Left colon (tissue), 2 donors: ENCODE measurements around the gene RNF43. TPM values are rescaled to one million over a fixed set of nuclear protein-coding genes. Genes with fewer than 3 reads are reported as not detected.

Experiments used
- ATAC-seq: fragments of 200-7000 bp; cut with Tn5 transposase; one replicate; pipeline ENCODE4 v1.9.1; 2020; ENCODE audit warnings: mild to moderate bottlenecking, moderate library complexity
- DNase-seq, 2 donors: peaks; one replicate each; pipeline ENCODE4 v3.0.0-alpha.2; 2020
- intact Hi-C, 2 donors: fragments of 100-400 bp; cut with DNase I in 1 of 2; cut with micrococcal nuclease in 1 of 2; formaldehyde crosslinking; loops; one replicate each; pipeline versions ENCODE4 v1.11.2 to v1.14.0; 2022; cut with DNase I, micrococcal nuclease
- long read RNA-seq: library from polyadenylated mRNA; unstranded; transcript quantifications from one replicate; pipeline ENCODE4 v2.0.0, GENCODE V29; 2021
- total RNA-seq, 2 donors: library from RNA; stranded (reverse); fragmentation: NEBNext Ultra II Directional; extraction: Animal tissue kit (Norgen Biotek cat#: 25700); gene quantifications; one replicate each; pipeline ENCODE4 v1.2.1, GENCODE V29; 2021
- donor health status: DM: no; HTN: no; CAD: no.
- donor health status: DM: yes; HTN: yes; CAD: no.

RNF43 gene
- total RNA-seq: 10 to 100 TPM; 37.3 to 50.5 TPM
- long read RNA-seq, full-length matches to known transcripts: 2 of 22 reads
- long read RNA-seq, partial matches to known transcripts: 17 of 22 reads
- long read RNA-seq, other reads (novel, unspliced or antisense): 3 of 22 reads

GRCh38 chr17:58417300-58418092 is at the start of gene RNF43:
Gene RNF43, minus strand, starts transcription at chr17:58417534. Its CDS starts 1,957 bp downstream, at chr17:58415577.
- ATAC-seq (peak; percentile 88), DNase-seq (peak; percentile 94 to 99)
- intact Hi-C loops: no loop called here

- DNase-seq: no peak
- intact Hi-C loops: no loop called here
- no peak for ATAC-seq
Measured at GRCh38 chr17:58455491-58455890, 38.2 kb upstream of the RNF43 start.

DNA sequence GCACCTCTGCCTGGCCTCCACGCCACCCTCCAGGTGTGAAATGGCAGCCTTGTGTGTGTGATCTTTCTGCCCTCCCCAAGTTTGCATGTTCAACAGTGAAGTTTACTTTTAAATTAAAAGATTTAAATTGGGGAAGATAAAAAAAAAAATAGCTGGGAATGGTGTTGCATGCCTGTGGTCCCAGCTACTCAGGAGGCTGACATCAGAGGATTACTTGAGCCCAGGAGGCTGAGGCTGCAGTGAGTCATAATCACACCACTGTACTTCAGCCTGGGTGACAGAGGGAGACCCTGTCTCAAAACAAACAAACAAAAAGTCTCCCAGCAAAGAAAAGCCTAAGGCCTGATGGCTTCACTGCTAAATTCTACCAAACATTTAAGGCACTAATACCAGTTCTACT is 35.4 kb upstream of the RNF43 start:
- intact Hi-C loops: no loop called here
- DNase-seq (no peak), ATAC-seq (no peak)

DNA sequence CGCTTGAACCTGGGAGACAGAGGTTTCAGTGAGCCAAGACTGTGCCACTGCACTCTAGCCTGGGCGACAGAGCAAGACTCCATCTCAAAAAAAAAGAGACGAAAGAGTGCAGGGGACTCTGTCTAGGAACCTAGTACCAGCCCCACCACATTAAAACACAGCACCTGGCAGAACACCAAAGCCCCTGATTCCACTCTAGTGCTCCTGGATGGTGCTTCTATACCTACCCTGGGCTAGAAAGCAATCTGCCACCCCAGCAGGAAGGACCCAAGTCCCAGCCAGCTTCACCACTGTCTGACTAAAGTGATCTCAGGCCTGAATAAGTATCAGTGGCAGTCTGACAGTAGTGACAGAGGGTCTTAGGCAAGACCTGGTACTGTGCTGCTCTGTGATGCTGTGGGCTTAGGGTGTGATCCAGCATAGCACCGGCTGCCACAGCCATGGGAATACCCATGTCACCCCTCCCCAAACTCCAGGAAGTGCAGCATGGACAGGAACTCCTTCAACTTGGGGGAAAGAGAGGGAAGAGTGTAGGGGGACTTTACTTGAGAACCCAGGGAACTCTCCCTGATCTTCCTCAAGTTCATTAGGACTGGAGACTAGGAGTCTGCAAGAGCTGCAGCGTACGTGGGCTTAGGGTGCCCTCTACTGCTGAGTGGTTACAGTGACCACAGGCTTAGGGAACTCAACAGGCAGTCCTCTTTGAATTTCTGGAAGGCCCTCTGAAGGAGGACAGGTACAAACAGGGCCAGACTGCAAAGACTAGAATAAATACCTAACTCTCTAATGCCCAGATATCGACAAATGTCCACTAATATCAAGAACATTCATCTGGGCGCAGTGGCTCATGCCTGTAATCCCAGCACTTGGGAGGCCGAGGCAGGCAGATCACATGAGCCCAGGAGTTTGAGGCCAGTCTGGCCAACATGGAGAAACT is 30.0 kb upstream of the RNF43 start:
- DNase-seq (peak; percentile 62 to 79), ATAC-seq (peak; percentile 100)
- intact Hi-C loops: loop anchor here in 1 of 2 donors (10.0 kb wide), 1 partner anchor 143 kb away; no protein-coding TSS in a partner anchor

- DNase-seq (no peak), ATAC-seq (no peak)
- intact Hi-C loops: loop anchor here in 1 of 2 donors (10.0 kb wide), 1 partner anchor 141 kb away; no protein-coding TSS in a partner anchor
Measured at GRCh38 chr17:58446086-58446485, 28.8 kb upstream of the RNF43 start.

GRCh38 chr17:58436805-58437239 is 19.5 kb upstream of the RNF43 start:
- ATAC-seq (no peak), DNase-seq (no peak)
- intact Hi-C loops: no loop called here

DNA sequence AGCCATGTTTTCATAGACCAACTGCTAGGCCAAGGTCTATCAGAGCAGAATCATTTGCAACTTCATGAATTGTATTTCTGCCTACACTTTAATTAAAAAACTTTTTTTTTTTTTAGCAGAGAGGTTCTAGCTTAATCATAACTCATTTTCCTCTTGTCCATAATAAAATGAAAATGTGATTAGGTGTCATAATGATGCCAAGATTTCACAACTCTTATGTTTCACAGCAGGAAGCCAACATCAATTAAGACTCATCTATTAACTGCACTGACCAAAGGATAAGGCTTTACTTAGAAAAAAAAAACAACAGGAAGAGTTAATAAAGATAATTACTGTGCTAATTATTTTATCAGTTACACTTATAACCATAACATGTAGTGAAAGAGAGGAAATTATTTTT is 18.9 kb upstream of the RNF43 start:
- intact Hi-C loops: no loop called here
- ATAC-seq (no peak), DNase-seq (no peak)

GRCh38 chr17:58432806-58433573 is 15.7 kb upstream of the RNF43 start:
- intact Hi-C loops: no loop called here
- ATAC-seq: no peak
- no peak for DNase-seq

DNA sequence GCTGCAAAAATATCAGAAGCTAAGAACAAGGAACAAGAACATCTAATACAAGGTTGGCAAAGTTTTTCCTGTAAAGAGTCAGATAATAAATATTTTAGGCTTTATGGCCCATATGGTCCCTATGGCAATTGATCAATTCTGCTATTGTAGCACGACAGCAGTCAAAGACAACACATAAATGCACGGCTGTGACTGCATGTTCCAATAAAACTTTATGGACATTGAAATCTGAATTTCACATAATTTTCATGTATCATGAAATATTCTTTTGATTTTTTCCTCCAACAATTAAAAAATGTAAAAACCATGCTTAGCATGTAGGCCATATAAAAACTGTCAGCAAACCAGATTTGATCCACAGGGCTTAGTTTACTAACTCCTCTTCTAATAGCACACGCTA is 10.5 kb upstream of the RNF43 start:
- intact Hi-C loops: no loop called here

DNA sequence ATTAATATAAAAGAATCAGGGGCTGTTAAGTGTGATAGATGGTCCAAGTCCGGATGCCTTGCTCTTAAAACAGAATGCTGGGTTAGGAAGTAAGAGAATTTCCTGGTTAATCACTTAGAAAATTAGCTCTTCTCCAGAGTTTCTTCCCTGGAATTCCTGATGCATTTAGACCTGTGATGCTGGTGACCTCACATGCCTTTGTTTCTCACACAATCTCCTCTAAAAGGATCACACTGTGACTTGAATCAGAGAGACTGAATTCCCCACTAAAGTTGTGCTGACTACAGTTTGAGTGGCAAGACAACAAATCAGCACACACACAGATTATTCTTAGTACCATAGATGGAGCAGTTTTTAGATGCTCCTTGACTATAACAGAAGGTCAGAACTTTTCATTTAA is 4.4 kb upstream of the RNF43 start:
- DNase-seq (no peak), ATAC-seq (no peak)
- intact Hi-C loops: no loop called here

More for the DNA sequence above, 10.5 kb upstream of the RNF43 start:
- DNase-seq (no peak), ATAC-seq (no peak)

- no peak for ATAC-seq
- DNase-seq: no peak
- intact Hi-C loops: no loop called here
Measured at GRCh38 chr17:58420827-58421226, 3.5 kb upstream of the RNF43 start.

- ATAC-seq (peak; percentile 8), DNase-seq (peak in 1 of 2 donors; percentile 7)
- intact Hi-C loops: no loop called here
Measured at GRCh38 chr17:58416937-58417299, 416 bp downstream of the RNF43 start.

GRCh38 chr17:58416396-58416795 is 938 bp downstream of the RNF43 start:
- intact Hi-C loops: no loop called here
- no peak for ATAC-seq
- DNase-seq: no peak

GRCh38 chr17:58415371-58416055 is 1.8 kb downstream of the RNF43 start:
- peak; percentile 40 for ATAC-seq
- peak; percentile 48 to 54 for DNase-seq

DNA sequence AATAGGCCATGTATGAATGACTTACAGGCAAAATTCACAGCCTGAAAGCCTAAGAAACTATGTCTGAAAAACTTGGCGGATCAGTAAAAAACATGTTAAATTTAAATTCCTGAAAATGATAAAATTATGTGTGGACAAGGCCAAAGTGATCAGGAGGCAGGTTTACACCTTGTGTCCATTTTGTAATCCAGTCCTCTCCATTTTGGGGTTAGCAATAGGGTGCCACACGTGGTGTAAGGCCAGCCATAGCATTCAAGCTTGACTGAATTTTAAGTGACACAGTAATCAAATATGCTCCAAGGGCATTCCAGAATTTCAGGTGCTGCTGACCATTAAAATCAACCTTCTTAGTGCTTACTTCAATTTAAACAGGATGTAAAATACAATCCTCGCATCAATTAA is 2.7 kb downstream of the RNF43 start:
- ATAC-seq: peak; percentile 12
- intact Hi-C loops: no loop called here

More at GRCh38 chr17:58415371-58416055, 1.8 kb downstream of the RNF43 start:
- intact Hi-C loops: no loop called here

DNA sequence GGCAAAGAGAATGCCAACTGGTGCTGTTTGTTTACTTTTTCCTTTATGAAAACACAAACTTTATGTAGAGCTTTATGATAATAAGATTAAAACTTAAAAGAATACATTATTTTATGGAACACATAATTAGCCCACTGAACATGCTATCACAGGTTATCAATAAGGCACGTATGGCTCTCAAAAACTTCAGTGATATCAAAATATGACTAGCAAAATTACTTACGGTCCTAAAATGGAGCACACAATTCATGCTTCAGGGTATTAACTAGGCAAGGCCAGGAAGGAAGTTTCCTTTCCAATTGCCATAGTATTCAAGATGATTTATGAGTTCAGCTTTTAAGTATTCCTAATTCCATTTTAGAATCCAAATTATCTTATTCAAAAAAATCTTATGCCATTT is 3.6 kb downstream of the RNF43 start:
- no peak for ATAC-seq
- intact Hi-C loops: no loop called here
- no peak for DNase-seq

More for the DNA sequence above, 2.7 kb downstream of the RNF43 start:
- no peak for DNase-seq

DNA sequence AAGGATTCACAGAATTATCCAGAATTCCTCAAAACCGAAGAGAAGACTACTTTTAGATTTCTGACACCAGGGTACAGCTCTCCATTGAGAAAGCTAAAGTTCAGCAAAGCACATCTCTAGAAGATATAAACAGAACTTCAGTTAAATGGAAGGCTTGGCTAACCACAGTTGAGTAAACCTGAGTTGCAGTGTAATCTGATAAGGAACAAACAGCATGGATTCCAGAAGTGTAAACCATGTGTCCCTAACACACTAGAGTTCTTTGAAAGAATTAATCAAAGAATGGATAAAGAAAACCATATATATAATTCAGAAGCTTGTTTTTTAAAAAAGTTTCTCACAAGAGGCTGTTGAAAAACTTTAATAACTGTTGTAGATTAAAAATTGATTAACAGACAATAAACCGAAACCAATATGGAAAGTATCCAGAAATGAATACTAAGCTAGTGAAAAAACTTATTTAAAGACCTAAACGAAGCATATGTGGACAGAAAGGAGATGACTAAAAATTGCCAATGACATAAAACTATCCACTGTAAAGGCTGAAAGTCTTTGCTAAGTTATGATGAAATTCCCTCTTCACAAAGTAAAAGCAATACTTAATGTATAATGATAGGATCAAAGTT is 4.3 kb downstream of the RNF43 start:
- peak; percentile 18 for ATAC-seq
- intact Hi-C loops: no loop called here
- no peak for DNase-seq
